ENCODE data around the gene TEC.

The TEC gene

DNA sequence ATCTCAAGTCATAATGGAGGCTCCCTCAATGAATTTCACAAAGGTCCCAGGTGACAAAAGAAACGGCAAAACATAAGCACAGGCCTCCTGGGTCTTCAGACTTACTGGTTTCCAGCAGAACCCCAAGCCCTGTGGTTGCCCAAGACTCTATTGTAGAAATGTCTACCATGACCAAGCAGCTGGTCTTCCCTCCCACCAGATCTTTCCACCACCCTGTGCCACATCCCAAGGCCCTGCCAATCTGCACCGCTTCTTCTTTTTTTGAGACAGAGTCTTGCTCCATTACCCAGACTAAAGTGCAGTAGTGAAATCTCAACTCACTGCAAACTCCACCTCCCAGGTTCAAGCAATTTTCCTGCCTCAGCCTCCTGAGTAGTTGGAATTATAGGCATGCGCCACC is 112.4 kb downstream of the TEC start:
- no peak for TF ChIP-seq ZFX (IDR thresholded peaks at IDR 0.05)
- TF ChIP-seq CTCF (conservative IDR thresholded peaks at IDR 0.05) = no peak
- H3K27ac ChIP-seq = no peak overlapping the region

GRCh38 chr4:48156423-48156822 is 113.2 kb downstream of the TEC start:
- H3K27ac ChIP-seq = no peak overlapping the region
- TF ChIP-seq ZFX (IDR thresholded peaks at IDR 0.05) = no peak
- no peak for TF ChIP-seq CTCF (conservative IDR thresholded peaks at IDR 0.05)

DNA sequence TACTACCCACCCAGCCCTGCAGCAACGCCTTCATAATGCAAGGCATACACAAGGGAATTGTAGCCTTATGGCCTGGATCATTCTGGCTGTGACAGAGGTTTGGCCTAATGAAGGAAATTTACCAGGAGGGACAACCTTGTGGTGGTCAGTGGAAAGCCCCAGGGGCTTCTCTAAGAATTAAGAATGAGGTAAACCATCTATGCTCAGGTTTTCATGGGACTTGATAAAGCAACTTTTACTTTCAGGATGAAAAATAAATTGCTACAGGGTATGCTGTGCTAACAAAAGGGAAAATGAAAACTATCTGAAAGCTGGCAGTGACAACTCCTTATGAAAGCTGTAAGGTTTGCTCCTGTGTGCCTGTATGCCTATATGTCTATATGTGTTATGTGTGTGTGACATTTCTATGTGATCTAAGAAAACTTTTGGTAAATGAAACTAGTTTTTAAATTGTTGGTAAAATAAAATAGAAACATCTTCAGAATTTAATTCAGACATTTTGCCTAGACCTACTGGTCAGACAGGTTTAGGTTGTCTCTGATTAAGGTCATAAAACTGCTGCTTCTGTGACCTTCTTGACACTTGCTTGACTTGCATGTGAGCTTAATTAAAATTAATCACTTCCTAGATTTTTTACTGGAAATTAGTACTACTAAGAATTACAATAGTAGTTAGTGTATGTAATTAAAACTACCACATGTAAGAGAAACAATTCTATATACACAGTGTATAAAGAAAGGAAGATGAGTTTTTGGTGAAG is 115.7 kb downstream of the TEC start:
- TF ChIP-seq CTCF (conservative IDR thresholded peaks at IDR 0.05) = no peak
- TF ChIP-seq ZFX (IDR thresholded peaks at IDR 0.05) = no peak
- H3K27ac ChIP-seq = no peak overlapping the region

- no peak overlapping the region for H3K27ac ChIP-seq
- no peak for TF ChIP-seq CTCF (conservative IDR thresholded peaks at IDR 0.05)
- no peak for TF ChIP-seq ZFX (IDR thresholded peaks at IDR 0.05)
Measured at GRCh38 chr4:48152259-48152658, 117.4 kb downstream of the TEC start.

- TF ChIP-seq ZFX (IDR thresholded peaks at IDR 0.05) (no peak), CTCF (conservative IDR thresholded peaks at IDR 0.05) (no peak)
- H3K27ac ChIP-seq = no peak overlapping the region
Measured at GRCh38 chr4:48149827-48150370, 119.7 kb downstream of the TEC start.

DNA sequence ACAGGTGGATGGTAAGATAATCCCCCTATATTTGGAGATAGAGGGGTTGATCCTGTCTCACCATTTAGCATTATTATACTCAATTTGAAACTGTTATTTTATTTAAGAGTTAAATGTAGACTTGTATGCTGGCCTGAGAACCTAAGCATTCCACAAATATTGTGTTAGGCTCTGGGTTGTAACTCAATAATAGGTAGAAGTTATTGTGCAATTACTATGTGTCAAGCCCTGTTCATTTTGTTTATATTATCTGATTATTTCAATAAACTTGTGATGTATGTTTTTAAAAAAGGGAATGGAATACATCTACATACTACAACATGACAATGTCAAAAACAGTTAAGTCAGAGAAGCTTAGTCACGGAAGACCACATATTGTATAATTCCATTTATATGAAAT is 122.0 kb downstream of the TEC start:
- H3K27ac ChIP-seq = no peak overlapping the region
- TF ChIP-seq ZFX (IDR thresholded peaks at IDR 0.05) (no peak), CTCF (conservative IDR thresholded peaks at IDR 0.05) (no peak)

DNA sequence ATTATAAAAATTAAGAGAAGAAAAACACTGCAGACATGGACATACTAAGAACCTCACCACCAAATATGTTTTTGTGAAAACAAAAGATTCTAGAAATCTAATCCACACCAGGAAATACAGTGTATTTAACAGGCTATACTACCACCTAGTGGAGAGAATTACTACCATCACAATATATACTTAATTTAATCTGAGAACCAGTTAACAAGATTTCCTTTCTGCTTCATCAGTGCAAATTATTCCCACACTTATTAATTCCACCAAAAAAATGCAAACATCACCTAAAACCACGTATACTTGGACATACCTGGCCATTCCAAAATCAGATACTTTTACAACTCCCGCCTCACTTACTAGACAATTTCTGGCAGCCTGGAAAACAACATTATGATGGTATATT is 128.6 kb downstream of the TEC start:
- TF ChIP-seq CTCF (conservative IDR thresholded peaks at IDR 0.05) = peak; percentile 74
- TF ChIP-seq ZFX (IDR thresholded peaks at IDR 0.05) = no peak

More for the DNA sequence above, 128.6 kb downstream of the TEC start:
- H3K27ac ChIP-seq = no peak overlapping the region

Data from C4-2B (cell line).